PC-9 (cell line): ENCODE data around the gene KCTD16.

Experiments used
- EZH2 ChIP-seq: fragments of 200-600 bp; sonication (generic); IDR thresholded peaks from 2 replicates; pipeline ENCODE4 v1.8.0; 2017; ENCODE audit warnings: antibody characterized with exemption, low read depth
- TF ChIP-seq, protein P1 (sequence below): fragments of 200-600 bp; sonication (generic); conservative IDR thresholded peaks from 2 replicates; pipeline ENCODE4 v1.6.1; 2017; ENCODE audit warnings: mixed run types, antibody characterized with exemption, mild to moderate bottlenecking, moderate library complexity

DNA sequence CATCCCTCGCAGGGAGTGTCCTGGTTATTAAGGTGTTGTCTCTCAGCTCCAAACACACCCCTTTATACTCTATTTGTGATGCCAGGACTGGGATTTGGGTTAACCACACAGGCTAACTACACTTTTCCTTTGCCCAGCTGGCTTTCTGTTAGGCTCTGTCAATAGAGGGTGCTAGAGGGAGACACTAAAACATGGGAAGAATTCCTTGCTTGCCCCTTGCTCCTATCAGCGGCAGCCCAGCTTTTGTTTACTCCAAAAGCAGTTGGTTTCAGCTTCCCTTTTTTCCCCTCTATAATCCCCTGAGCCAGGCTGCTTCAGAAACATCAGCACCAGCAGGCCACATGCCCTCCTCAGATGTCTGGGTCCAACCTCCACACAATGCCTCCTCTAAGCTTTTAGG lies 297.1 kb downstream of the KCTD16 start:
- TF ChIP-seq, protein P1, sequence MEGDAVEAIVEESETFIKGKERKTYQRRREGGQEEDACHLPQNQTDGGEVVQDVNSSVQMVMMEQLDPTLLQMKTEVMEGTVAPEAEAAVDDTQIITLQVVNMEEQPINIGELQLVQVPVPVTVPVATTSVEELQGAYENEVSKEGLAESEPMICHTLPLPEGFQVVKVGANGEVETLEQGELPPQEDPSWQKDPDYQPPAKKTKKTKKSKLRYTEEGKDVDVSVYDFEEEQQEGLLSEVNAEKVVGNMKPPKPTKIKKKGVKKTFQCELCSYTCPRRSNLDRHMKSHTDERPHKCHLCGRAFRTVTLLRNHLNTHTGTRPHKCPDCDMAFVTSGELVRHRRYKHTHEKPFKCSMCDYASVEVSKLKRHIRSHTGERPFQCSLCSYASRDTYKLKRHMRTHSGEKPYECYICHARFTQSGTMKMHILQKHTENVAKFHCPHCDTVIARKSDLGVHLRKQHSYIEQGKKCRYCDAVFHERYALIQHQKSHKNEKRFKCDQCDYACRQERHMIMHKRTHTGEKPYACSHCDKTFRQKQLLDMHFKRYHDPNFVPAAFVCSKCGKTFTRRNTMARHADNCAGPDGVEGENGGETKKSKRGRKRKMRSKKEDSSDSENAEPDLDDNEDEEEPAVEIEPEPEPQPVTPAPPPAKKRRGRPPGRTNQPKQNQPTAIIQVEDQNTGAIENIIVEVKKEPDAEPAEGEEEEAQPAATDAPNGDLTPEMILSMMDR: peak; percentile 44; the same call in 1 of the 2 replicates
- no peak for TF ChIP-seq EZH2
